Activated B cell treated with CpG ODN at 0.5 μM for 24 hours (primary cell): ENCODE results near the gene ZCCHC4. TPM values are rescaled to one million over a fixed set of nuclear protein-coding genes. Genes with fewer than 3 reads are reported as not detected.

Experiments
- ATAC-seq: fragments of 200-7000 bp; cut with Tn5 transposase; one replicate; pipeline ENCODE4 v1.10.0; 2021; ENCODE audit warnings: low read depth, mild to moderate bottlenecking, moderate library complexity
- CTCF ChIA-PET: fragments of 350-600 bp; sonication (Branson Sonifier 250); formaldehyde crosslinking; loops from one replicate; lab custom pipeline; 2021; ENCODE audit warnings: antibody characterized with exemption; lab: Charles Lee
- POLR2A ChIA-PET: fragments of 350-600 bp; sonication (Branson Sonifier 250); formaldehyde crosslinking; loops from one replicate; lab custom pipeline; 2021; ENCODE audit warnings: antibody characterized with exemption; lab: Charles Lee
- DNase-seq: peaks from one replicate; pipeline ENCODE4 v3.0.0; 2022
- H3K27ac Mint-ChIP-seq: one replicate; pipeline ENCODE4 v1.8.0; 2020; ENCODE audit warnings: mixed read lengths
- H3K27me3 Mint-ChIP-seq: one replicate; pipeline ENCODE4 v1.8.0; 2021; ENCODE audit warnings: mixed read lengths
- H3K36me3 Mint-ChIP-seq: one replicate; pipeline ENCODE4 v1.8.0; 2021; ENCODE audit warnings: low read depth, mixed read lengths
- H3K4me1 Mint-ChIP-seq: one replicate; pipeline ENCODE4 v1.8.0; 2021; ENCODE audit warnings: mixed read lengths
- H3K4me3 Mint-ChIP-seq: one replicate; pipeline ENCODE4 v1.8.0; 2020; ENCODE audit warnings: mild to moderate bottlenecking, mixed read lengths
- H3K9me3 Mint-ChIP-seq: one replicate; pipeline ENCODE4 v1.8.0; 2020; ENCODE audit warnings: mixed read lengths
- CTCF ChIP-seq: fragments of 200-600 bp; IDR thresholded peaks from one replicate; pipeline ENCODE4 v1.8.0; 2022; ENCODE audit warnings: antibody characterized with exemption, mild to moderate bottlenecking
- intact Hi-C: fragments of 100-400 bp; cut with micrococcal nuclease; formaldehyde crosslinking; loops from one replicate; pipeline ENCODE4 v1.15.1; 2024
- total RNA-seq: library from RNA; stranded (reverse); gene quantifications from 2 replicates; pipeline ENCODE4 v1.2.3, GENCODE V29; 2022

The ZCCHC4 gene
- total RNA-seq, 1 donor from 2014 or later, result 19.1 TPM

DNA sequence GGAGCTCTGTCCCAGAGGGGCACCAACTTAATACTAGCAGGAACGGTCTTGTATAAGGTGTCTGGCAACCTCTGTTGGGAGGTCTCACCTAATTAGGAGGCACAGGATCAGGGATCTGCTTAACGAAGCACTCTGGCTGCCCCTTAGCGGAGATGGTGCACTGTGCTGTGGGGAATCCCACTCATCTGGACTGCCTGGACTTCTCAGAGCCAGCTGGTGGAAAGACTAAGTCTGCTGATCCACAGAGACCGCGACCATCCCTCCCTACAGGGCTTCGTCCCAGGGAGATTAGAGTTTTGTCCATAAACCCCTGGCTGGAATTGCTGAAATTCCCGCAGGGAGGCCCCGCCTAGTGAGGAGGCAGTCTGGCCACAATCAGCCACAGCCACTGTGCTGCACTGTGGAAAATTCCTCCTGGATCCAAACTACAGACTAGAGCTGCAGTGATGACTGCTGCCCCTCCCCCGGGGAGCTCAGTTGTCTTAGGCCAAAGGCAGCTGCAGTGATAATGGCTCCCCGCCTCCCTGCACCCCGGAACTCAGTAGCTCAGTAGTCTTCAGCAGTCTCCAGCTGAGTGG lies 22.0 kb upstream of the ZCCHC4 start:
- H3K4me3 Mint-ChIP-seq, result no peak overlapping the region
- peaks cover 6% of the 10 kb centered on the region for H3K36me3 Mint-ChIP-seq
- H3K9me3 Mint-ChIP-seq, result peaks cover 9% of the 10 kb centered on the region
- no peaks in the 10 kb centered on the region for H3K27me3 Mint-ChIP-seq
- intact Hi-C loops, result no loop called here
- POLR2A ChIA-PET, result no interaction called here
- H3K27ac Mint-ChIP-seq, result no peak overlapping the region
- H3K4me1 Mint-ChIP-seq, result no peaks in the 10 kb centered on the region
- DNase-seq (no peak), ATAC-seq (no peak)
- CTCF ChIA-PET, result no interaction called here
- no peak for TF ChIP-seq CTCF

DNA sequence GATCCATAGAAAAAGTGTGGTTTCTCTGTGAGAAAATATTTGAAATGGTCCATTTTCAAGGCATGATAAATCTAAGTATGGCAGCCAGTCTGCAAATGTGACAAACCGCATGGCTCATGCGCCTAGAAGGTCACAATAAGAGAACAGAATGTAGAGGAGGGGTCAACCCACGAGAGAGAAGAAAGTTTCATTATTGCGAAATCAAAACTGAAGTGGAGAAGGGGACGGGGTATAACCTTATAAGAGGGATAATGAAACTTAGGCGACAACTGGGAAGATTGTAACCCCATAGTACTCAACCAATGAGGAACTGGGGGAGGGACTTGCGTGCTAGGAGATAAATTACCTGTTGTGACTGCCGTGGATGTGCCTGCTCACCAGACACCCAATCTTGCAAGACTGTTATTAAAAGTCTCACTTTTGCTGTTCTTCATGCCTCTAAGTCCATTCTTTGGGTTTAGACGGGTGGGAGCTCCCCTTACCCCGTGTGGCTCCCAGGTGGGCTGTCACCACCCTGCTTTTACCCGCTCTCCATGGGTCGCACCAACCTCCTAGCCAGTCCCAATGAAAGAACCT lies 21.3 kb upstream of the ZCCHC4 start:
- Mint-ChIP-seq H3K4me3 (no peak overlapping the region), H3K27ac (no peak overlapping the region), H3K9me3 (peaks cover 9% of the 10 kb centered on the region), H3K4me1 (no peaks in the 10 kb centered on the region), H3K27me3 (peaks cover 2% of the 10 kb centered on the region), H3K36me3 (peaks cover 6% of the 10 kb centered on the region)
- ChIA-PET POLR2A (no interaction called here), CTCF (no interaction called here)
- DNase-seq (no peak), ATAC-seq (no peak)
- intact Hi-C loops, result no loop called here
- TF ChIP-seq CTCF, result no peak

- DNase-seq (no peak), ATAC-seq (no peak)
- H3K36me3 Mint-ChIP-seq, result no peaks in the 10 kb centered on the region
- POLR2A ChIA-PET, result no interaction called here
- H3K9me3 Mint-ChIP-seq, result no peaks in the 10 kb centered on the region
- H3K4me1 Mint-ChIP-seq, result peaks cover 6% of the 10 kb centered on the region
- H3K27ac Mint-ChIP-seq, result no peak overlapping the region
- H3K27me3 Mint-ChIP-seq, result peaks cover 8% of the 10 kb centered on the region
- CTCF ChIA-PET, result no interaction called here
- no peak overlapping the region for H3K4me3 Mint-ChIP-seq
- intact Hi-C loops, result no loop called here
- TF ChIP-seq CTCF, result no peak
These were observed 14.9 kb upstream of the ZCCHC4 start for GRCh38 chr4:25297528-25298242.

DNA sequence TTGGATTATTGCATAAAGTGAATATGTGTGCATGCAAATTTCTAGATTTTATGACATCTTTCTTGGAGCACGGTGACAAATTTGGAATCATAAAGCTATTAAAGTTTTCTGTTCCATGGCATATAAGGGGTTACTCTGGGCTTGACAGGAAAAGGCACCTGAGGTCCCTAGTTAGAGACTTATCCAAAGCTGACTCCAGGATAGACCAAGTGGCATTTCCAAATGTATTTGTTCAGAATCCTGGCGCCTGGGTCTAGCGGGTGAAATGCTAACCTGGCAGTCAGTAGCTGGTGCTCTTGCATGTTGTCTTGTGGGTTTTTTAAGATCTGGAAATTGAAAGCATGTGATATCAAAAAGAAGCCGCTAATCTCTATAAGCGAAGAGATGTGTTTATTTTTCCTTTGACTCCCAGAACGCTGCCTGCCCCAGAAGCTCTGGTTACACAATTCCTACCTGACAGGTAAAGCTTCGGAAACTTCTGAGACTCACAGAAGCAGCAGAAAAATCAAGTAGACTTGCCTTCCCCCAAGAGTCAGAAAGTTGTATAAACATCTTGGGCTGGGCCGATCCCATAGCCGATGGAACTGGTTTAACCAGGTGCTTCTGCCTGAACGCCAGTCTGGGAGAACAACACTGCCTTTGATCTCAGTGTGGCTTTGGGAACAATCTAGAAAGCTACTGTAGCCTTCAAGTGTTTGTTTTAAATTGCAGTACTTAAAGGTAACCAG lies 12.9 kb upstream of the ZCCHC4 start:
- no peak for DNase-seq
- Mint-ChIP-seq H3K4me1 (peaks cover 6% of the 10 kb centered on the region), H3K27me3 (peaks cover 13% of the 10 kb centered on the region), H3K27ac (no peak overlapping the region), H3K4me3 (no peak overlapping the region), H3K9me3 (no peaks in the 10 kb centered on the region), H3K36me3 (no peaks in the 10 kb centered on the region)
- no peak for ATAC-seq
- ChIA-PET POLR2A (no interaction called here), CTCF (no interaction called here)
- no peak for TF ChIP-seq CTCF
- intact Hi-C loops, result no loop called here

- Mint-ChIP-seq H3K27me3 (peaks cover 11% of the 10 kb centered on the region), H3K27ac (no peak overlapping the region), H3K4me1 (peaks cover 6% of the 10 kb centered on the region), H3K9me3 (no peaks in the 10 kb centered on the region), H3K4me3 (no peak overlapping the region), H3K36me3 (no peaks in the 10 kb centered on the region)
- CTCF ChIA-PET, result no interaction called here
- no peak for DNase-seq
- intact Hi-C loops, result no loop called here
- no peak for ATAC-seq
- POLR2A ChIA-PET, result no interaction called here
- no peak for TF ChIP-seq CTCF
These were observed 11.1 kb upstream of the ZCCHC4 start for GRCh38 chr4:25301471-25301870.
